ENCODE measurements around the gene NOM1.

- TF ChIP-seq CTCF (IDR thresholded peaks at IDR 0.05; ENCODE audit: low read depth, low read length): no peak
- TF ChIP-seq POLR2A (IDR thresholded peaks at IDR 0.05; ENCODE audit: extremely low read depth, insufficient read length): no peak
- no peak for TF ChIP-seq MAX (IDR thresholded peaks at IDR 0.05; ENCODE audit: low read depth, low read length)
Observed at GRCh38 chr7:157017603-157018327, 68.3 kb downstream of the NOM1 start.

Measured in NB4 (cell line).